Fibroblast of lung (primary cell): Measurements from ENCODE around the gene G6PD.

ENCODE experiments used
- CTCF ChIP-seq, 2 donors: IDR thresholded peaks in 1 of 2; conservative IDR thresholded peaks in 1 of 2; 1 replicate in 1 of 2; 2 replicates in 1 of 2; pipeline ENCODE4 v1.5.1; 2011 to 2012; ENCODE audit warnings: low read length in 2 of 2, control low read depth in 1 of 2, inconsistent platforms in 1 of 2, low read depth in 1 of 2, mild to moderate bottlenecking in 1 of 2
- EZH2 ChIP-seq: IDR thresholded peaks from 2 replicates; pipeline ENCODE4 v1.5.1; 2012; ENCODE audit warnings: low read length, control low read depth, mild to moderate bottlenecking; ENCODE audit errors: missing control alignments

GRCh38 chrX:154516656-154517100 is 30.0 kb downstream of the G6PD start:
- TF ChIP-seq CTCF (conservative IDR thresholded peaks at IDR 0.05 in 1 of 2, IDR thresholded peaks at IDR 0.05 in 1 of 2; ENCODE audit: low read depth in 1 of 2, low read length in 2 of 2) (no peak), EZH2 (no peak)
